Lower lobe of right lung (tissue), 2 donors: Measurements from ENCODE around the gene FLYWCH2. TPM values are rescaled to one million over a fixed set of nuclear protein-coding genes. Genes with fewer than 3 reads are reported as not detected.

Source experiments
- ATAC-seq, 2 donors: fragments of 200-7000 bp; cut with Tn5 transposase; one replicate each; pipeline ENCODE4 v1.9.1; 2020 to 2022; ENCODE audit warnings: mild to moderate bottlenecking in 2 of 2, moderate library complexity in 2 of 2
- DNase-seq: peaks from one replicate; pipeline ENCODE4 v3.0.0-alpha.2; 2020
- H3K27ac ChIP-seq: fragments of 200-600 bp; one replicate; pipeline ENCODE4 v1.8.0; 2022
- H3K27me3 ChIP-seq: fragments of 200-600 bp; one replicate; pipeline ENCODE4 v1.8.0; 2022; ENCODE audit warnings: low read depth
- H3K36me3 ChIP-seq: fragments of 200-600 bp; one replicate; pipeline ENCODE4 v1.8.0; 2022; ENCODE audit warnings: mild to moderate bottlenecking
- H3K4me1 ChIP-seq: fragments of 200-600 bp; one replicate; pipeline ENCODE4 v1.8.0; 2022
- H3K4me3 ChIP-seq: fragments of 200-600 bp; one replicate; pipeline ENCODE4 v1.8.0; 2022; ENCODE audit warnings: mild to moderate bottlenecking
- H3K9me3 ChIP-seq: fragments of 200-600 bp; one replicate; pipeline ENCODE4 v1.8.0; 2022
- intact Hi-C: fragments of 100-400 bp; cut with DNase I; formaldehyde crosslinking; loops from one replicate; pipeline ENCODE4 v1.11.0; 2022
- total RNA-seq: library from RNA; stranded (reverse); fragmentation: NEBNext Ultra II Directional; extraction: Animal tissue kit (Norgen Biotek cat#: 25700); gene quantifications from one replicate; pipeline ENCODE4 v1.2.1, GENCODE V29; 2021
- TF ChIP-seq, protein P1 (sequence below): fragments of 200-600 bp; IDR thresholded peaks from one replicate; pipeline ENCODE4 v1.8.0; 2022; ENCODE audit warnings: antibody characterized with exemption, mild to moderate bottlenecking
- donor health status: DM: no; HTN: yes; CAD: no; lungs with severe emphysema.

The FLYWCH2 gene
- total RNA-seq, 1 donor from 2014 or later: 27.8 TPM

DNA sequence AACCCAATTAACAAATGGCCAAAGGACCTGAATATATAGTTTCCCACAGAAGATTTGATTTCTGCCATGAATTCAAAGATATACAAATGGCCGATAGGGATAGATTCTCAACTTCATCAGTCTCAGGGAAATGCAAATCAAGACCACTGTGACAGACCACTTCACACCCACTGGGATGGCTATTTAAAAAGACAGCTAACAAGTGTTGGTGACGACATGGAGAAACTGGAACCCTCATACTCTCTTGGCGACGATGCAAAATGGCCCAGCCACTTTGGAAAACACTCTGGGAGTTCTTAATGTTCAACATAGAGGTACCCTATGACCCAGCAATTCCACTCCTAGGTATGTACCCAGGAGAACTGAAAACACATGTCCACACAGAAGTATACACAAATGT lies 63.6 kb downstream of the FLYWCH2 start:
- no peak for ATAC-seq
- DNase-seq: no peak
- no peak overlapping the region for H3K27ac ChIP-seq
- H3K36me3 ChIP-seq: peaks cover 49% of the 10 kb centered on the region
- no peaks in the 10 kb centered on the region for H3K4me1 ChIP-seq
- H3K9me3 ChIP-seq: no peaks in the 10 kb centered on the region
- intact Hi-C loops: no loop called here
- TF ChIP-seq, protein P1, sequence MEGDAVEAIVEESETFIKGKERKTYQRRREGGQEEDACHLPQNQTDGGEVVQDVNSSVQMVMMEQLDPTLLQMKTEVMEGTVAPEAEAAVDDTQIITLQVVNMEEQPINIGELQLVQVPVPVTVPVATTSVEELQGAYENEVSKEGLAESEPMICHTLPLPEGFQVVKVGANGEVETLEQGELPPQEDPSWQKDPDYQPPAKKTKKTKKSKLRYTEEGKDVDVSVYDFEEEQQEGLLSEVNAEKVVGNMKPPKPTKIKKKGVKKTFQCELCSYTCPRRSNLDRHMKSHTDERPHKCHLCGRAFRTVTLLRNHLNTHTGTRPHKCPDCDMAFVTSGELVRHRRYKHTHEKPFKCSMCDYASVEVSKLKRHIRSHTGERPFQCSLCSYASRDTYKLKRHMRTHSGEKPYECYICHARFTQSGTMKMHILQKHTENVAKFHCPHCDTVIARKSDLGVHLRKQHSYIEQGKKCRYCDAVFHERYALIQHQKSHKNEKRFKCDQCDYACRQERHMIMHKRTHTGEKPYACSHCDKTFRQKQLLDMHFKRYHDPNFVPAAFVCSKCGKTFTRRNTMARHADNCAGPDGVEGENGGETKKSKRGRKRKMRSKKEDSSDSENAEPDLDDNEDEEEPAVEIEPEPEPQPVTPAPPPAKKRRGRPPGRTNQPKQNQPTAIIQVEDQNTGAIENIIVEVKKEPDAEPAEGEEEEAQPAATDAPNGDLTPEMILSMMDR: no peak
- H3K27me3 ChIP-seq: no peaks in the 10 kb centered on the region
- no peak overlapping the region for H3K4me3 ChIP-seq

Other genes with a start within 250 kb of the FLYWCH2 start
- 24.8 TPM for gene KCTD5, start 200.7 kb upstream of the FLYWCH2 start, total RNA-seq
- gene PRSS27, start 163.0 kb upstream of the FLYWCH2 start, total RNA-seq: 1.3 TPM
- 659 TPM for gene SRRM2, start 130.6 kb upstream of the FLYWCH2 start, total RNA-seq
- 196 TPM for gene ELOB, start 105.9 kb upstream of the FLYWCH2 start, total RNA-seq
- not detected for gene PRSS33, start 95.7 kb upstream of the FLYWCH2 start, total RNA-seq
- not detected for gene PRSS41, start 84.7 kb upstream of the FLYWCH2 start, total RNA-seq
- 26.5 TPM for gene PRSS21, start 66.0 kb upstream of the FLYWCH2 start, total RNA-seq
- 4.5 TPM for gene ZG16B, start 52.9 kb upstream of the FLYWCH2 start, total RNA-seq
- gene PRSS22, start 25.0 kb upstream of the FLYWCH2 start, total RNA-seq: 15.3 TPM
- 34.7 TPM for gene FLYWCH1, start 28.7 kb downstream of the FLYWCH2 start, total RNA-seq
- gene KREMEN2, start 81.1 kb downstream of the FLYWCH2 start, total RNA-seq: not detected
- 10.8 TPM for gene PAQR4, start 86.1 kb downstream of the FLYWCH2 start, total RNA-seq
- gene PKMYT1, start 97.2 kb downstream of the FLYWCH2 start, total RNA-seq: 4.0 TPM
- 1.0 TPM for gene CLDN9, start 129.7 kb downstream of the FLYWCH2 start, total RNA-seq
- gene CLDN6, start 135.0 kb downstream of the FLYWCH2 start, total RNA-seq: not detected
- gene TNFRSF12A, start 137.2 kb downstream of the FLYWCH2 start, total RNA-seq: 28.8 TPM
- 43.2 TPM for gene HCFC1R1, start 140.7 kb downstream of the FLYWCH2 start, total RNA-seq
- 26.8 TPM for gene THOC6, start 140.8 kb downstream of the FLYWCH2 start, total RNA-seq
- gene BICDL2, start 153.7 kb downstream of the FLYWCH2 start, total RNA-seq: 19.5 TPM
- gene MMP25, start 163.3 kb downstream of the FLYWCH2 start, total RNA-seq: 22.7 TPM
- 79.1 TPM for gene IL32, start 182.4 kb downstream of the FLYWCH2 start, total RNA-seq
- gene ZSCAN10, start 216.1 kb downstream of the FLYWCH2 start, total RNA-seq: not detected
- 11.9 TPM for gene ZNF205, start 229.4 kb downstream of the FLYWCH2 start, total RNA-seq